ENCODE data around the gene ATP5MC2. TPM values are rescaled to one million over a fixed set of nuclear protein-coding genes. Genes with fewer than 3 reads are reported as not detected.

ATP5MC2 gene
- total and polyA plus RNA-seq, 2 of the 4 experiments (the other 2 are of a cell fraction), result 309 to 361 TPM

GRCh38 chr12:53659011-53659551 is 16.8 kb downstream of the ATP5MC2 start:
- POLR2A ChIA-PET (ENCODE audit: unreplicated experiment), result no interaction called here
- Histone ChIP-seq H2BK15ac (ENCODE audit: low read depth, low read length) (peak overlapping the region; percentile 74; the same call in 2 of the 3 replicates), H3K4me2 (ENCODE audit: low read depth, low read length) (peak overlapping the region; percentile 72), H3K56ac (ENCODE audit: extremely low read depth, insufficient read depth, low read length) (peak overlapping the region; percentile 37), H3K36me3 (ENCODE audit: control insufficient read depth, insufficient read depth, low read length) (peaks cover 6% of the 10 kb centered on the region), H3K14ac (replicated peaks; ENCODE audit: low read depth, low read length) (peak overlapping the region; percentile 95), H3K4me1 (ENCODE audit: control insufficient read depth, insufficient read depth, low read length) (peaks cover 13% of the 10 kb centered on the region), H3K18ac (ENCODE audit: low read depth, low read length) (peak overlapping the region; percentile 94), H2BK20ac (ENCODE audit: low read depth, low read length) (peak overlapping the region; percentile 84; the same call in 1 of the 2 replicates), H4K5ac (ENCODE audit: low read depth, low read length) (peak overlapping the region; percentile 93), H4K20me1 (ENCODE audit: insufficient read depth, low read length) (no peaks in the 10 kb centered on the region), H3K9me1 (ENCODE audit: insufficient read depth, low read length) (peaks cover 7% of the 10 kb centered on the region), H3K27ac (ENCODE audit: insufficient read depth, low read length) (peak overlapping the region; percentile 91), H3K23ac (ENCODE audit: low read depth, low read length) (peak overlapping the region; percentile 87; the same call in 1 of the 2 replicates), H3K27me3 (ENCODE audit: control insufficient read depth, insufficient read depth, low read length) (no peaks in the 10 kb centered on the region), H2AK5ac (ENCODE audit: low read depth, low read length) (peak overlapping the region; percentile 58; the same call in 1 of the 2 replicates), H3K79me1 (ENCODE audit: low read depth in 1 of 2, low read length in 2 of 2) (peaks cover 0 to 4% of the 10 kb centered on the region in 2 experiments; a peak in 1 of 4 replicates), H3K9ac (ENCODE audit: low read depth, low read length) (peak overlapping the region; percentile 73), H2BK120ac (ENCODE audit: low read depth, low read length) (peak overlapping the region; percentile 90), H4K91ac (ENCODE audit: insufficient read depth, low read depth, low read length) (peak overlapping the region; percentile 57), H2AK9ac (replicated peaks; ENCODE audit: low read depth, low read length, poor library complexity) (peak overlapping the region; percentile 77), H2AFZ (replicated peaks; ENCODE audit: low read length, poor library complexity) (peak overlapping the region; percentile 81), H3K9me3 (ENCODE audit: control insufficient read depth, insufficient read depth, low read length) (no peaks in the 10 kb centered on the region), H4K8ac (ENCODE audit: low read depth in 2 of 2, low read length in 2 of 2) (peak overlapping the region; percentile 17 to 84; a peak in 3 of 4 replicates), H3K4me3 (ENCODE audit: insufficient read depth, low read depth, low read length) (no peak overlapping the region), H3K4ac (ENCODE audit: low read depth, low read length) (peak overlapping the region; percentile 83), H2BK5ac (ENCODE audit: low read depth, low read length, poor library complexity, severe bottlenecking) (peak overlapping the region; percentile 84)
- no CpG with 5 or more reads among the region's 3 CpGs for WGBS, 2 experiments (ENCODE audit: extremely low coverage in 2 of 2, insufficient read length in 1 of 2)
- dilution Hi-C loops (cut with HindIII; ENCODE audit: low sequenced_read_pairs, unreplicated experiment), result no loop called here
- BruUV-seq (replicated peaks), result no TSS peak
- CTCF ChIA-PET, result interaction anchor here (0.6 to 1.7 kb wide), 3 partner anchors 9 to 84 kb away, joined by 3 to 8 read pairs (median 4); partner anchors contain the start of gene ATP5MC2
- in situ Hi-C loops (cut with MboI; ENCODE audit: low sequenced_read_pairs), result no loop called here
- no peak for TF ChIP-seq MAZ (IDR thresholded peaks at IDR 0.05; ENCODE audit: borderline replicate concordance, low read depth, low read length)
- TF ChIP-seq CEBPB (IDR thresholded peaks at IDR 0.05; ENCODE audit: low read depth, low read length), result peak; percentile 58; the same call in 1 of the 2 replicates
- intact Hi-C loops (cut with micrococcal nuclease), result no loop called here
- ATAC-seq (ENCODE audit: low read depth) (peak; percentile 93), DNase-seq (peak; percentile 88)
